Kidney tubule cell (primary cell): Measurements from ENCODE around the gene PTPN22.

Experiments used
- DNase-seq: peaks from one replicate; pipeline ENCODE4 v3.0.0-alpha.2; 2018; ENCODE audit warnings: low spot score

PTPN22 gene

GRCh38 chr1:113887402-113888175 lies 16.1 kb upstream of the PTPN22 start, which contains the start of gene BCL2L15:
Gene BCL2L15, minus strand, starts transcription at chr1:113887581. Its CDS starts 206 bp downstream, at chr1:113887375.
- DNase-seq = peak; percentile 87

GRCh38 chr1:113886417-113887401 lies 15.2 kb upstream of the PTPN22 start:
- no peak for DNase-seq

- DNase-seq = no peak
Measured at GRCh38 chr1:113881661-113882060, 10.1 kb upstream of the PTPN22 start.

- no peak for DNase-seq
Measured at GRCh38 chr1:113879739-113880038, 8.2 kb upstream of the PTPN22 start.

GRCh38 chr1:113876176-113876575 lies 4.7 kb upstream of the PTPN22 start:
- DNase-seq = no peak

DNA sequence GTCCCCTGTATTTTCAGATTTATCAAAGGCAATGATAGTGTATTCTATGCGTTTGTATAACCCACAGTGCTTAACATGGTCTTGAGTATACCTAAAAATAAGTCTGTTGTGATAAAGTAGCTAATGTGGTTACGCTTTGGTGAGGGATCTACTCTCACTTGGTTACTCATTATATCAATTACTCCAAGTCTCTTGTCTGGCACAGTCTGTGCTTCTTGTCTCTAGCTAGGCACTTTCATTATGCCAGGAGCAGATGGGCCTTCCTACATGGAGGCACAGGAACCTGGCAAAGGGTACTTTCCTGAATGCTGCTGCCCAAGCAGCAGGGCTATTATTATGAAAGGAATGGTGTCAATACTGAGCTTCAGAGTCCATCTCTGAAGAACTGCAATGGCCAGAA lies 4.2 kb upstream of the PTPN22 start:
- DNase-seq = peak; percentile 80

DNA sequence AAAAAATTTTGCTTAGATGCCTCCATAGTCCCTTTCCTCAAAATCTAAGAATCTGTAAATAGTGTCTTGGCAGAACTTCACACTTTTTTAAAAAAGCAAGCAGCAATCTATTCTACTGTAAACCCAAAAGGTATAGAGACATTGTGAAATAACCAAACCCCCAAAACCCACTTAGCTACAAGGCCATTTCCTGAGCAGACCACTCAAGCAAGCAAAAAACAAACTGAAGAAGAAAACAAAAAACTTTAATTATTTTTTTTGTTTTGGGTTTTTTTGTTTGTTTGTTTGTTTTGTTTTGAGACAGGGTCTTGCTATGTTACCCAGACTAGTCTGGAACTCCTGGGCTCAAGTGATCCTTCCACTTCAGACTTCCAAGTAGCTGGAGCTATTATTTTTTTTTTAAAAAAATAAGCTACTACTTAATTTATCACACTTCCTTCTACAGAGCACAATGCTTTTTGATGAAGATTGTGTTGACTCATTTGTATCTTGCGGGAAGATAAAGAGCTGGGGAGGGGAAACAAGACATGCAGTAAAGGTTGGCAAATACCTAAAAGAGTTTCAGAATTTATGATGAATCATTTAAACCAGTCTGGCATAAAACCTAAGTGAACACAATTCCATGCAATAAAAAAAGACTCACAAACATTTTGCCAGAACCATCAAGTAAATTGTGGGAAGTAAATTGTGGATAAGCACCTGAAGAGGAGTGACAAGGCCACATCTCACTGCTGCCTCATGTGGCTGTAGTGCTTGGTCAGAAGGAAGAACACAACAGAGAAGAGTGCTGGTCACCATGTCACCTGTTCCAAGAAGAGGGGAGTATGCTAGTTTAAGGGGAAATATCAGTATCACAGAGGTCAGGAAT lies 2.7 kb upstream of the PTPN22 start:
- peak; percentile 82 for DNase-seq

- no peak for DNase-seq
Measured at GRCh38 chr1:113872219-113872935, 865 bp upstream of the PTPN22 start.

DNA sequence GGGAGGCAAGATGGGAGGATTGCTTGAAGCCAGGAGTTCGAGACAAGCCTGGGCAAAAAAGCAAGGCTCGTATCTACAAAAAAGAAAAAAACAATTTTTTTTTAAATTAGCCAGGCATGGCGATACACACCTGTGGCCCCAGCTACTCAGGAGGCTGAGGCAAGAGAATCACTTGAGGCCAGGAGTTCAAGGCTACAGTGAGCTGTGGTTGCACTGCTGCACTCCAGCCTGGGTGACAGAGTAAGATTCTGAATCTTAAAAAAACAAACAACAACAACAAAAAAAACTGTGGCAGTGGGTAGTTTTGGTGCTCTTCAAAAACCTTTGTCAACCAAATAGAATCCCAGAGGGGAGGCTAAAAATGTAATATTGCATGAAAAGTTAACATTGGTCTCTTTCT lies 734 bp downstream of the PTPN22 start:
- DNase-seq = no peak

GRCh38 chr1:113868387-113869083 lies 3.0 kb downstream of the PTPN22 start:
- peak; percentile 71 for DNase-seq

DNA sequence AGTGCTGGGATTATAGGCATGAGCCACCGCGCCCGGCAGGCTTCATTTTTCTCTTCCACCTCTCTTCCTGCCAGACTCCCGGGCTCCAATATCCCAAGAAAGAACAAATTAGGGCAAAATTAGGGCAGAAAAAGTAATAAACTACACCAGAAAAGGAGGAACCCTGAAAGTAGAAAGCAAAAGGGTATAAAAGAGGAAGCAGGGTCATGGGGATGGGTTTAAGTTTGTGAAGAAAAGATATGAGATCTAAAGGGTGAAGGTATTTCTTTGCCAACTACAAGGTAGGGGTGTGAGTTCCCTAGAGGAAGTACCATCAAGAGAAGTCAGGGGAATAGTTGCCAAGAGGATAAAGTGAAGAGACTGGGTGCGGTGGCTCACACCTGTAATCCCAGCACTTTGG lies 9.9 kb downstream of the PTPN22 start:
- DNase-seq = no peak

DNA sequence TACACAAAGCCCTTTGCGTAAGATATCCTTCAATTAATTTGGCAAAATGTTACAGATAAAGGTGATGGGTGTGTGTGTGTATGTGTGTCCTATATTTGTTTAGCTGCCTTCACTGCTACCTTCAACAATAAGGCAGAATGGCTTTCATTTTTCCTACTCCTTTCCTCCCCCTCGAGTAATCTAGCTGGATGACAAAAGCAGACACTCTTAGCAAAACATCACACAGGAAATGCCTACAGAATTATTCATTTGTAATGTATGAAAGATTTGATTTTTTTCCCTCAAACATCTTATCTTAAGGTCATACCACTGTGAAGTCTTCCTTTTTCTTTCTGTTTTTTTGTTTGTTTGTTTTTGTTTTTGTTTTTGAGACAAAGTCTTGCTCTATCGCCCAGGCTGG lies 10.6 kb downstream of the PTPN22 start:
- DNase-seq = peak; percentile 61

DNA sequence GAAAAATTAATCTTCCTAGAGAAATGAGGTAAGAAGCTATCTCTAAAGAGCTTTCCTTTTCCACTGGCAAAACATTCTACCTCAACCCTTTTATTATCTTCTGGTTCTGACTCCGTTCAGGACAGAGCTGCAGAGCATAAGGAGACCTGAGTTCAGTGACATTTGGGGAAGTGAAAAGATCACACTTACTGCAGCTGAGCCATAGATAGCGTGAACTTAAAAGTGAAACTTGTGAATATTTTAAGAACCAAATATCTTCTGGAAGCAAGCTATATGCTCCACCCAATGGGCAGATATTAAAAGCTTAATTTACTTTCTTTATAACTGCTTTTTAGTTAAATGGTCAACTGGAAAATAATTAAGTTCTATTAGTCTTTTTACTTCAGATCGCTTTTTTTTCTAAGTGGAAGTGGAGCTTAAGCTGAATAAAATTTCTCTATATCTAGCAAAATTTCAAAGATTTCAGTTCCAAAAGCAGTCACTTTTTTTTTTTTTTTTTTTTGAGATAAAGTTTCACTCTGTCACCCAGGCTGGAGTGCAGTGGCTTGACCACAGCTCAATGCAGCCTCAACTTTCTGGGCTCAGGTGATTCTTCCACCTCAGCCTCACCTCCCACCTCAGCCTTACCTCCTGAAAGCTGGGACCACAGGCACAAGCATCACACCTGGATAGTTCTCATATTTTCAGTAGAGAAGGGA lies 11.9 kb downstream of the PTPN22 start:
- no peak for DNase-seq

GRCh38 chr1:113858982-113859381 lies 12.5 kb downstream of the PTPN22 start:
- DNase-seq = no peak

- DNase-seq = no peak
Measured at GRCh38 chr1:113858418-113858817, 13.1 kb downstream of the PTPN22 start.

DNA sequence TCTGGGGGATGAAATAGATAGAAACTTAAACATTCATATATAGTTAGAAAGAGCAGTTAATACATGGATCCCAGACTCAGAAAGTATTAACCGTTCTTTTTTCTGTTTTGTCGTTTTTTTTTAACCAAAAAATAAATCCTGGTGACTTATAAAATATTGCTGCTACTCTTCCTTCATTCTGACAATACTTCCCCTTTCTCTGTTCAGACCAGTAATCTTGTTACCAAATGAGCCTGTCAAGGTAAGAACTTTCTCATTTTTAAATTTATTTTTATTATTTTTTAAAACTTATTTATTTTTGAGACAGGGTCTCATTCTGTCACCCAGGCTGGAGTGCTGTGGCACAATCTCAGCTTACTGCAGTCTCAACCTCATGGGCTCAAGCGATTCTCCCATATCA lies 13.7 kb downstream of the PTPN22 start:
- DNase-seq = no peak

DNA sequence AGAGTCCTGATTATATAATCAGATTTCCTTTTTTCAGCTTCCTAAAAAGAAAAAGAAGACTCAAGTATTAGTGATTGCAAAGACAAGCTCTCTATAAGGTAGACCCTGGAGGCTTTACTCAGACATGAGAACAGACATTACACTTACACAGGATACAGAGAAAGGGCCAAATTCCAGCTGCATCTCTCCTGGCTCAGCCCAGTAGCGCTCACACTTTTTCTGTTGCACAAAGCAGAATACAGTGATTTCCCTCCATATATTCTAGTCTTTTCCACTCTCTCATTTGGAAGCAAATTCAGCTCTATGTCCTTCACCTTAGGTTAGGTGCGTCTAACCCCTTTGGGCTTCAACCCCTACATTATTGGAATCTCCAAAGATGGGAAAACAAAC lies 15.1 kb downstream of the PTPN22 start:
- no peak for DNase-seq

DNA sequence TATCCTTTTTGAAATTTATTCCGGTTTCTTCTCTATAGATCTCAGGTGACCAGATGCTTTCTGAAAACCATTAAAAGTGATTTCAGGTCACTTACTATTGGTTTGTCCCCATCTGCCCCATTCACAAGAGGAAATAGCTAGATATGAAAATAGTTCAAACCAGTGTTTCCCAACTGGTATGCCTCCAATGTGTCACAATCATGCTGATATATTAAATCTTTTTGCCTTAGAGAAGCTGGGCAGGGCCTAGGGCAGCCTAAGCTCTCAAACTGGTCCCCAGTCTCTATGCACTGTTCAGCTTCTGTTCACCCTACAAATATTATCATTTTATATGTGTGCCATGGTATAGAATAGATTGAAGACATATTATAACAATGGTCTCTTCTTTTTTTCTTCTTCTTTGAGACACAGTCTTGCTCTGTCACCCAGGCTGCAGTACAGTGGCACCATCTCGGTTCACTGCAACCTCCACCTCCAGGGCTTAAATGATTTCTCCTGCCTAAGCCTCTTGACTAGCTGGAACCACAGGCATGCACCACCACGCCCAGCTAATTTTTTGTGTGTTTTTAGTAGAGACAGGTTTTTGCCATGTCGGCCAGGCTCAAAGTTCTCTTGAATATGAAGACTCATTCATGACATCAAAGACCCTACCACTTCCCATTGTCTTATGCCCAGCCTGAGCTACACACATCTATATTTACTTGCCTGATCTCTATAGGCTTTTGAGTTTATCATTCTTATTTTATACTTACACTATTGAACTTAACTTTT lies 15.7 kb downstream of the PTPN22 start:
- DNase-seq = no peak

DNA sequence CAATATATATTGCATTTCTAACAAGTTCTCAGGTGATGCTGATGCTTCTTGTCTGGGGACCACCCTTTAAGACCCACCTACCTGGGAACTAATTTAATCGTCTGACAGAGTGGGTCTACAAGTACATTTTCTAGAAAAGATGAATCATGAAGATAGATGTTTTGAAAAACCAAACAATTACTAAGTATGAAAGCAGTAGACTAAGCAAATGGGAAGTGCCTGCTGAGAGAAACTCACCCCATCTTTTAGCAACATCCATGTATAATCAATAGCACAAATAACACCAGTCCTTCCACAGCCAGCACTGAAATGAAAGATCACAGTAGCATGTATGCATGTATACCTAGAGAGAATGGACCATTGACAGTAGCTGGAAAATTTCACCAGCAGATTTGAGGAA lies 17.3 kb downstream of the PTPN22 start:
- DNase-seq = no peak
